K562 (cell line): Measurements from ENCODE around the gene ZSCAN26. TPM values are rescaled to one million over a fixed set of nuclear protein-coding genes. Genes with fewer than 3 reads are reported as not detected.

Experiments
- ATF1 ChIP-seq, 2 experiments: fragments of 450-650 bp in 1 of 2; IDR thresholded peaks; 2 replicates each; pipeline ENCODE4 v1.6.1; 2016; ENCODE audit warnings: missing compliant biosample characterization in 1 of 2, missing genetic modification characterization in 1 of 2
- GATAD2A ChIP-seq: fragments of 450-650 bp; IDR thresholded peaks from 2 replicates; pipeline ENCODE4 v1.6.1; 2017
- LEF1 ChIP-seq: fragments of 450-650 bp; IDR thresholded peaks from 2 replicates; pipeline ENCODE4 v1.6.1; 2016; ENCODE audit warnings: mild to moderate bottlenecking
- MAZ ChIP-seq, 2 experiments: fragments of 450-650 bp in 1 of 2; sonication (generic) in 1 of 2; formaldehyde crosslinking; IDR thresholded peaks in 1 of 2; conservative IDR thresholded peaks in 1 of 2; 2 replicates each; pipeline versions ENCODE4 v1.4.0 to v1.5.0; 2020; ENCODE audit warnings: mild to moderate bottlenecking in 1 of 2, missing genetic modification reagents in 1 of 2
- MTA3 ChIP-seq: fragments of 450-650 bp; formaldehyde crosslinking; IDR thresholded peaks from 2 replicates; pipeline ENCODE4 v1.6.1; 2017; ENCODE audit warnings: mild to moderate bottlenecking, borderline replicate concordance
- MTF1 ChIP-seq: fragments of 250-450 bp; sonication (Bioruptor Pico); IDR thresholded peaks from 2 replicates; pipeline ENCODE4 v1.9.0; 2021; ENCODE audit warnings: moderate library complexity, mild to moderate bottlenecking, inconsistent platforms, borderline replicate concordance
- NFE2L1 ChIP-seq: fragments of 450-650 bp; IDR thresholded peaks from 2 replicates; pipeline ENCODE4 v1.6.1; 2016; ENCODE audit warnings: missing genetic modification characterization, low read depth, mild to moderate bottlenecking, missing compliant biosample characterization, moderate library complexity, borderline replicate concordance
- NFIC ChIP-seq: fragments of 450-650 bp; IDR thresholded peaks from 2 replicates; pipeline ENCODE4 v1.6.1; 2017; ENCODE audit warnings: mild to moderate bottlenecking, inconsistent platforms
- OTX1 ChIP-seq: fragments of 450-650 bp; formaldehyde crosslinking; IDR thresholded peaks from 2 replicates; pipeline ENCODE4 v1.4.0; 2022; ENCODE audit warnings: mild to moderate bottlenecking
- RFX5 ChIP-seq: IDR thresholded peaks from 2 replicates; pipeline ENCODE4 v1.6.1; 2011; ENCODE audit warnings: low read depth, mild to moderate bottlenecking, improper control_type of control experiment, low read length
- RUNX1 ChIP-seq: sonication (generic); IDR thresholded peaks from 2 replicates; pipeline ENCODE4 v1.6.1; 2016; ENCODE audit warnings: antibody characterized with exemption, low read depth
- TCF3 ChIP-seq: sonication (generic); formaldehyde crosslinking; IDR thresholded peaks from 2 replicates; pipeline ENCODE4 v1.4.0; 2020; ENCODE audit warnings: mild to moderate bottlenecking, missing genetic modification reagents
- ZNF12 ChIP-seq: sonication (generic); formaldehyde crosslinking; IDR thresholded peaks from 2 replicates; pipeline ENCODE4 v1.4.0; 2020; ENCODE audit warnings: mild to moderate bottlenecking, missing genetic modification reagents
- ZNF174 ChIP-seq: fragments of 250-450 bp; sonication (Bioruptor Pico); IDR thresholded peaks from 2 replicates; pipeline ENCODE4 v1.4.0; 2020; ENCODE audit warnings: mild to moderate bottlenecking
- ZNF57 ChIP-seq: fragments of 450-650 bp; formaldehyde crosslinking; IDR thresholded peaks from 2 replicates; pipeline ENCODE4 v1.4.0; 2020; ENCODE audit warnings: mild to moderate bottlenecking, moderate library complexity
- polyA plus RNA-seq, 8 experiments: library from polyadenylated mRNA; depleted of rRNA in 4 of 8; stranded (reverse) in 5 of 8; unstranded in 3 of 8; fragments of >200 nt; fragmentation: Nextera tagmentation in 2 of 8; fragmentation: Illumina TruSeq in 1 of 8; extraction: Ambion mirVana in 2 of 8; extraction: Trizol in 1 of 8; gene quantifications; 2 replicates each; pipeline versions ENCODE4 v1.2.1 to v1.2.3, GENCODE V29; 2011 to 2014; ENCODE audit warnings: inconsistent platforms in 1 of 8, missing spikeins in 1 of 8
- total RNA-seq, 7 experiments: library from RNA; depleted of rRNA in 6 of 7; stranded (reverse); fragments of >200 nt in 6 of 7; fragmentation: Illumina TruSeq in 2 of 7; extraction: Trizol in 2 of 7; gene quantifications; 2 replicates each; pipeline versions ENCODE4 v1.2.1 to v1.2.3, GENCODE V29; 2011 to 2021; ENCODE audit warnings: low replicate concordance in 1 of 7
- TF ChIP-seq, protein P1 (sequence below): fragments of 450-650 bp; IDR thresholded peaks from 2 replicates; pipeline ENCODE4 v1.6.1; 2018; ENCODE audit not compliant: partially characterized antibody
- TF ChIP-seq, protein P2 (sequence below): sonication (generic); formaldehyde crosslinking; IDR thresholded peaks from 2 replicates; pipeline ENCODE4 v1.8.0; 2022; ENCODE audit warnings: mild to moderate bottlenecking, missing genetic modification reagents
- TF ChIP-seq, protein P3 (sequence below): sonication (generic); formaldehyde crosslinking; IDR thresholded peaks from 2 replicates; pipeline ENCODE4 v1.8.1; 2023; ENCODE audit warnings: mild to moderate bottlenecking, missing genetic modification reagents

ZSCAN26 gene
- total and polyA plus RNA-seq, 9 of the 15 experiments (the other 6 are each of a cell fraction or from before 2014, with no cell fraction given) = 5.9 to 14.2 (median 10.5) TPM

DNA sequence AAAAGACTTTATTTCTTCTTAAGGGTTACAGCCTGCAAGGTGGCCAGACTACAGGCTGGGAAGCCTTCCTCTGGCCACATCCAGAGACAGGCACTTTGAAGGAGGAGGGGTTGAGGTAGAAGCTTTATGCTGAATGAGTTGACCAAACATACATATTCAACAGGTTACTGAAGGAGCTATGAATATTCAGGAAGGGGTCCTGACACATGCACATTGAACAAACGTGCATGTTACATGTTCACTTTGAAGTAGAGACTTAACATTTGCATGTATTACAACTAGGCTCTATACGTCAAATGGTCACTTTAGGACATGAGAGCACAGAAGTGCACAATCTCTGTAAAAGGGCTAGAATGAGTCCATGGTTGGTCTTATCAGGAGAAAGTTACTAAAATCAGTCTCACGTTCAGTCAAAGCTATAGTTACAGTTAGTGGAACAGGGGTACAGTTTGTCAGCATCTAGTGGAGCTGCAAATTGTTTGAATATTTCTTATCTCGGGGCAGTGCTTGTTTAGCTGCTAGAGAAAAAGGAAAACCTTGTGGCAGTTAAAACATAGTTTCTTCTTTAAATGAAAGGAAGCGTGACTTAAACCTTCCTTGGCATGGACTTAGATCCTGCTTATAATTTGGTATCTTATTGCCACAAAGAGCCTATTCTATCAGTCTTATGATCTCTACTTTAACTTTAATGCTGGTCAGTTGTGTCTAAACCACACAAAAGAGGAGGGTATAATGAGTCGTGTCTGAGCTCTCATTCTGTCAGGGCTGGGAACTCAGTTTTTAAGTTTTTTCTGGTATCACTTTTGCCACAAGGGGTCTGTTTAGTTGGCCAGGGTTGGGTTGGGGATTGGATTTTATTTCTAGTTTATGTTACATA is 46.4 kb upstream of the ZSCAN26 start (continued):
- TF ChIP-seq OTX1 (CRISPR knock-in tag) (0 out of 2 replicates have a peak, but pooled peaks have one; percentile 53), ZNF12 (CRISPR knock-in tag) (no peak), TCF3 (CRISPR knock-in tag) (no peak), RFX5 (no peak), MTF1 (no peak), MAZ (CRISPR knock-in tag; conservative IDR thresholded peaks at IDR 0.05 in 1 of 2, IDR thresholded peaks at IDR 0.05 in 1 of 2) (peak in 1 of 2 experiments; percentile 30; a peak in 1 of 4 replicates), RUNX1 (no peak), LEF1 (no peak; the same call in 1 of the 2 replicates), NFE2L1 (tag) (no peak), ATF1 (CRISPR knock-in tag; IDR thresholded peaks at IDR 0.05) (no peak), ATF1 (tag; IDR thresholded peaks at IDR 0.05) (0 out of 2 replicates have a peak, but pooled peaks have one; percentile 29), MTA3 (0 out of 2 replicates have a peak, but pooled peaks have one; percentile 60), GATAD2A (peak; percentile 18; the same call in 1 of the 2 replicates), NFIC (peak; percentile 17; the same call in 1 of the 2 replicates), ZNF57 (CRISPR knock-in tag) (0 out of 2 replicates have a peak, but pooled peaks have one; percentile 72), ZNF174 (CRISPR knock-in tag) (no peak)
- TF ChIP-seq, protein P1, sequence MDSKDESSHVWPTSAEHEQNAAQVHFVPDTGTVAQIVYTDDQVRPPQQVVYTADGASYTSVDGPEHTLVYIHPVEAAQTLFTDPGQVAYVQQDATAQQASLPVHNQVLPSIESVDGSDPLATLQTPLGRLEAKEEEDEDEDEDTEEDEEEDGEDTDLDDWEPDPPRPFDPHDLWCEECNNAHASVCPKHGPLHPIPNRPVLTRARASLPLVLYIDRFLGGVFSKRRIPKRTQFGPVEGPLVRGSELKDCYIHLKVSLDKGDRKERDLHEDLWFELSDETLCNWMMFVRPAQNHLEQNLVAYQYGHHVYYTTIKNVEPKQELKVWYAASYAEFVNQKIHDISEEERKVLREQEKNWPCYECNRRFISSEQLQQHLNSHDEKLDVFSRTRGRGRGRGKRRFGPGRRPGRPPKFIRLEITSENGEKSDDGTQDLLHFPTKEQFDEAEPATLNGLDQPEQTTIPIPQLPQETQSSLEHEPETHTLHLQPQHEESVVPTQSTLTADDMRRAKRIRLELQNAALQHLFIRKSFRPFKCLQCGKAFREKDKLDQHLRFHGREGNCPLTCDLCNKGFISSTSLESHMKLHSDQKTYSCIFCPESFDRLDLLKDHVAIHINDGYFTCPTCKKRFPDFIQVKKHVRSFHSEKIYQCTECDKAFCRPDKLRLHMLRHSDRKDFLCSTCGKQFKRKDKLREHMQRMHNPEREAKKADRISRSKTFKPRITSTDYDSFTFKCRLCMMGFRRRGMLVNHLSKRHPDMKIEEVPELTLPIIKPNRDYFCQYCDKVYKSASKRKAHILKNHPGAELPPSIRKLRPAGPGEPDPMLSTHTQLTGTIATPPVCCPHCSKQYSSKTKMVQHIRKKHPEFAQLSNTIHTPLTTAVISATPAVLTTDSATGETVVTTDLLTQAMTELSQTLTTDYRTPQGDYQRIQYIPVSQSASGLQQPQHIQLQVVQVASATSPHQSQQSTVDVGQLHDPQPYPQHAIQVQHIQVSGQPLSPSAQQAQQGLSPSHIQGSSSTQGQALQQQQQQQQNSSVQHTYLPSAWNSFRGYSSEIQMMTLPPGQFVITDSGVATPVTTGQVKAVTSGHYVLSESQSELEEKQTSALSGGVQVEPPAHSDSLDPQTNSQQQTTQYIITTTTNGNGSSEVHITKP = no peak
- TF ChIP-seq, protein P2, sequence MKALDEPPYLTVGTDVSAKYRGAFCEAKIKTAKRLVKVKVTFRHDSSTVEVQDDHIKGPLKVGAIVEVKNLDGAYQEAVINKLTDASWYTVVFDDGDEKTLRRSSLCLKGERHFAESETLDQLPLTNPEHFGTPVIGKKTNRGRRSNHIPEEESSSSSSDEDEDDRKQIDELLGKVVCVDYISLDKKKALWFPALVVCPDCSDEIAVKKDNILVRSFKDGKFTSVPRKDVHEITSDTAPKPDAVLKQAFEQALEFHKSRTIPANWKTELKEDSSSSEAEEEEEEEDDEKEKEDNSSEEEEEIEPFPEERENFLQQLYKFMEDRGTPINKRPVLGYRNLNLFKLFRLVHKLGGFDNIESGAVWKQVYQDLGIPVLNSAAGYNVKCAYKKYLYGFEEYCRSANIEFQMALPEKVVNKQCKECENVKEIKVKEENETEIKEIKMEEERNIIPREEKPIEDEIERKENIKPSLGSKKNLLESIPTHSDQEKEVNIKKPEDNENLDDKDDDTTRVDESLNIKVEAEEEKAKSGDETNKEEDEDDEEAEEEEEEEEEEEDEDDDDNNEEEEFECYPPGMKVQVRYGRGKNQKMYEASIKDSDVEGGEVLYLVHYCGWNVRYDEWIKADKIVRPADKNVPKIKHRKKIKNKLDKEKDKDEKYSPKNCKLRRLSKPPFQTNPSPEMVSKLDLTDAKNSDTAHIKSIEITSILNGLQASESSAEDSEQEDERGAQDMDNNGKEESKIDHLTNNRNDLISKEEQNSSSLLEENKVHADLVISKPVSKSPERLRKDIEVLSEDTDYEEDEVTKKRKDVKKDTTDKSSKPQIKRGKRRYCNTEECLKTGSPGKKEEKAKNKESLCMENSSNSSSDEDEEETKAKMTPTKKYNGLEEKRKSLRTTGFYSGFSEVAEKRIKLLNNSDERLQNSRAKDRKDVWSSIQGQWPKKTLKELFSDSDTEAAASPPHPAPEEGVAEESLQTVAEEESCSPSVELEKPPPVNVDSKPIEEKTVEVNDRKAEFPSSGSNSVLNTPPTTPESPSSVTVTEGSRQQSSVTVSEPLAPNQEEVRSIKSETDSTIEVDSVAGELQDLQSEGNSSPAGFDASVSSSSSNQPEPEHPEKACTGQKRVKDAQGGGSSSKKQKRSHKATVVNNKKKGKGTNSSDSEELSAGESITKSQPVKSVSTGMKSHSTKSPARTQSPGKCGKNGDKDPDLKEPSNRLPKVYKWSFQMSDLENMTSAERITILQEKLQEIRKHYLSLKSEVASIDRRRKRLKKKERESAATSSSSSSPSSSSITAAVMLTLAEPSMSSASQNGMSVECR (CRISPR knock-in tag) = no peak
- TF ChIP-seq, protein P3, sequence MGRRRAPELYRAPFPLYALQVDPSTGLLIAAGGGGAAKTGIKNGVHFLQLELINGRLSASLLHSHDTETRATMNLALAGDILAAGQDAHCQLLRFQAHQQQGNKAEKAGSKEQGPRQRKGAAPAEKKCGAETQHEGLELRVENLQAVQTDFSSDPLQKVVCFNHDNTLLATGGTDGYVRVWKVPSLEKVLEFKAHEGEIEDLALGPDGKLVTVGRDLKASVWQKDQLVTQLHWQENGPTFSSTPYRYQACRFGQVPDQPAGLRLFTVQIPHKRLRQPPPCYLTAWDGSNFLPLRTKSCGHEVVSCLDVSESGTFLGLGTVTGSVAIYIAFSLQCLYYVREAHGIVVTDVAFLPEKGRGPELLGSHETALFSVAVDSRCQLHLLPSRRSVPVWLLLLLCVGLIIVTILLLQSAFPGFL = no peak
